K562 (cell line): ENCODE measurements around the gene ZNF775. TPM values are rescaled to one million over a fixed set of nuclear protein-coding genes. Genes with fewer than 3 reads are reported as not detected.
A peak's percentile ranks its signal among the peaks of the same experiment; 100 is the strongest.

Experiments used
- BCL6 ChIP-seq: fragments of 250-450 bp; sonication (Bioruptor Pico); IDR thresholded peaks from 2 replicates; pipeline ENCODE4 v1.4.0; 2020
- BHLHE40 ChIP-seq: IDR thresholded peaks from 2 replicates; pipeline ENCODE4 v1.6.1; 2011; ENCODE audit warnings: low read length, improper control_type of control experiment
- CBX3 ChIP-seq, 2 experiments: IDR thresholded peaks; 1 replicate in 1 of 2; 2 replicates in 1 of 2; pipeline ENCODE4 v1.6.1; 2012; ENCODE audit warnings: inconsistent platforms in 2 of 2, low read length in 2 of 2, borderline replicate concordance in 1 of 2, control low read depth in 1 of 2
- EHMT2 ChIP-seq: fragments of 450-650 bp; IDR thresholded peaks from 2 replicates; pipeline ENCODE4 v1.6.1; 2018; ENCODE audit warnings: antibody characterized with exemption
- ETV1 ChIP-seq: fragments of 450-650 bp; conservative IDR thresholded peaks from 2 replicates; pipeline ENCODE4 v1.6.1; 2016; ENCODE audit warnings: missing genetic modification characterization, control low read depth, low read depth, missing compliant biosample characterization
- FOXM1 ChIP-seq, 2 experiments: fragments of 450-650 bp in 1 of 2; sonication (generic) in 1 of 2; formaldehyde crosslinking in 1 of 2; IDR thresholded peaks; 2 replicates each; pipeline versions ENCODE4 v1.6.1 to v1.9.0; 2017 to 2022; ENCODE audit warnings: low read depth in 2 of 2, mild to moderate bottlenecking in 2 of 2, missing genetic modification reagents in 1 of 2, moderate library complexity in 1 of 2
- GABPA ChIP-seq: fragments of 200-800 bp; sonication (Bioruptor generic); conservative IDR thresholded peaks from 2 replicates; pipeline ENCODE4 v1.6.1; 2016; ENCODE audit warnings: low read depth, missing genetic modification characterization, missing compliant biosample characterization
- IRF2 ChIP-seq: sonication (generic); formaldehyde crosslinking; IDR thresholded peaks from 2 replicates; pipeline ENCODE4 v1.8.1; 2022; ENCODE audit warnings: mild to moderate bottlenecking, missing genetic modification reagents
- NRF1 ChIP-seq, 2 experiments: fragments of 450-650 bp; IDR thresholded peaks in 1 of 2; conservative IDR thresholded peaks in 1 of 2; 2 replicates each; pipeline ENCODE4 v1.6.1; 2014; ENCODE audit warnings: mild to moderate bottlenecking in 2 of 2
- RCOR1 ChIP-seq, 2 experiments: IDR thresholded peaks; 2 replicates each; pipeline ENCODE4 v1.6.1; 2012; ENCODE audit warnings: low read depth in 2 of 2, low read length in 2 of 2, borderline replicate concordance in 1 of 2, improper control_type of control experiment in 1 of 2
- STAG1 ChIP-seq: sonication (generic); formaldehyde crosslinking; IDR thresholded peaks from 2 replicates; pipeline ENCODE4 v1.5.0; 2020; ENCODE audit warnings: missing genetic modification reagents, borderline replicate concordance
- TRIM24 ChIP-seq, 2 experiments: fragments of 450-650 bp; IDR thresholded peaks; 2 replicates each; pipeline ENCODE4 v1.6.1; 2016
- YY1 ChIP-seq, 3 experiments: IDR thresholded peaks; 2 replicates each; pipeline ENCODE4 v1.6.1; 2011; ENCODE audit warnings: low read length in 2 of 3, mild to moderate bottlenecking in 2 of 3, moderate library complexity in 2 of 3, borderline replicate concordance in 1 of 3, control low read depth in 1 of 3, low read depth in 1 of 3; ENCODE audit not compliant: insufficient read depth in 3 of 3, insufficient replicate concordance in 2 of 3, control insufficient read depth in 1 of 3, insufficient read length in 1 of 3; ENCODE audit errors: extremely low read depth in 1 of 3
- ZNF384 ChIP-seq: IDR thresholded peaks from 2 replicates; pipeline ENCODE4 v1.6.1; 2012; ENCODE audit warnings: low read depth, low read length, improper control_type of control experiment
- ZNF778 ChIP-seq: fragments of 450-650 bp; formaldehyde crosslinking; IDR thresholded peaks from 2 replicates; pipeline ENCODE4 v1.4.0; 2020; ENCODE audit warnings: mild to moderate bottlenecking, moderate library complexity
- polyA plus RNA-seq, 8 experiments: library from polyadenylated mRNA; depleted of rRNA in 4 of 8; stranded (reverse) in 5 of 8; unstranded in 3 of 8; fragments of >200 nt; fragmentation: Nextera tagmentation in 2 of 8; fragmentation: Illumina TruSeq in 1 of 8; extraction: Ambion mirVana in 2 of 8; extraction: Trizol in 1 of 8; gene quantifications; 2 replicates each; pipeline versions ENCODE4 v1.2.1 to v1.2.3, GENCODE V29; 2011 to 2014; ENCODE audit warnings: inconsistent platforms in 1 of 8, missing spikeins in 1 of 8
- total RNA-seq, 7 experiments: library from RNA; depleted of rRNA in 6 of 7; stranded (reverse); fragments of >200 nt in 6 of 7; fragmentation: Illumina TruSeq in 2 of 7; extraction: Trizol in 2 of 7; gene quantifications; 2 replicates each; pipeline versions ENCODE4 v1.2.1 to v1.2.3, GENCODE V29; 2011 to 2021; ENCODE audit warnings: low replicate concordance in 1 of 7
- TF ChIP-seq, protein P1 (sequence below): fragments of 250-450 bp; sonication (Bioruptor Pico); IDR thresholded peaks from 2 replicates; pipeline ENCODE4 v1.8.0; 2022; ENCODE audit warnings: moderate library complexity, mild to moderate bottlenecking, inconsistent platforms

ZNF775 gene
- total and polyA plus RNA-seq, 9 of the 15 experiments (the other 6 are each of a cell fraction or from before 2014, with no cell fraction given): 0.04 to 18.7 (median 4.9) TPM

DNA sequence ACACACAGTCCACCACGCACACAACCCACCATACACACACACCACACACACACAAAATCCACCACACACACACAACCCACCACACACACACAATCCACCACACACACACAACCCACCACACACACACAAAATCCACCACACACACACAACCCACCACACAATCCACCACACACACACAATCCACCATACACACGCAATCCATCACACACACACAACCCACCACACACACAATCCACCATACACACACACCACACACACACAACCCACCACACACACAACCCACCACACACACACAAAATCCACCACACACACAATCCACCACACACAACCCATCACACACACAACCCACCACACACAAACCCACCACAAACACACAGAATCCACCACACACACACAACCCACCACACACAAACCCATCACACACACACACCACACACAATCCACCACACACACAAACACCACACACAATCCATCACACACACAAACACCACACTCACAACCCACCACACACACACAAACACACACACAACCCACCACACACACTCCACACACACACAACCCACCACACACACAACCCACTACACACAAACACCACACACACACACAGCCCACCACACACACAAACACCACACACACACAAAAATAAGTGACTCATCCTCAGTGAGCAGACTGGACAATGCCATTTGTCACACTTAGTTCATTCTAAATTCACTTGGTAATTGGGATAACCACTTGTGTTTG lies 19.3 kb upstream of the ZNF775 start (continued):
- TF ChIP-seq YY1 (IDR thresholded peaks at IDR 0.05; ENCODE audit: borderline replicate concordance in 1 of 3, control insufficient read depth in 1 of 3, extremely low read depth in 1 of 3, insufficient read depth in 3 of 3, insufficient read length in 1 of 3, insufficient replicate concordance in 2 of 3, low read depth in 1 of 3, low read length in 2 of 3) (no peak), BCL6 (no peak), ETV1 (no peak), IRF2 (0 out of 2 replicates have a peak, but pooled peaks have one; percentile 6), ZNF778 (no peak), GABPA (tag) (no peak), ZNF384 (no peak), EHMT2 (peak; percentile 67), RCOR1 (IDR thresholded peaks at IDR 0.05; ENCODE audit: borderline replicate concordance in 1 of 2, low read depth in 2 of 2, low read length in 2 of 2) (no peak), BHLHE40 (0 out of 2 replicates have a peak, but pooled peaks have one; percentile 12), CBX3 (IDR thresholded peaks at IDR 0.05; ENCODE audit: borderline replicate concordance in 1 of 2, low read length in 2 of 2) (peak in 1 of 2 experiments; percentile 20; a peak in 1 of 3 replicates), NRF1 (conservative IDR thresholded peaks at IDR 0.05 in 1 of 2, IDR thresholded peaks at IDR 0.05 in 1 of 2) (no peak), TRIM24 (IDR thresholded peaks at IDR 0.05) (peak; percentile 80 to 83; a peak in 3 of 4 replicates), FOXM1 (IDR thresholded peaks at IDR 0.05; ENCODE audit: low read depth) (no peak), FOXM1 (CRISPR knock-in tag; IDR thresholded peaks at IDR 0.05; ENCODE audit: low read depth) (no peak), STAG1 (CRISPR knock-in tag) (no peak; the same call in 1 of the 2 replicates)
- TF ChIP-seq, protein P1, sequence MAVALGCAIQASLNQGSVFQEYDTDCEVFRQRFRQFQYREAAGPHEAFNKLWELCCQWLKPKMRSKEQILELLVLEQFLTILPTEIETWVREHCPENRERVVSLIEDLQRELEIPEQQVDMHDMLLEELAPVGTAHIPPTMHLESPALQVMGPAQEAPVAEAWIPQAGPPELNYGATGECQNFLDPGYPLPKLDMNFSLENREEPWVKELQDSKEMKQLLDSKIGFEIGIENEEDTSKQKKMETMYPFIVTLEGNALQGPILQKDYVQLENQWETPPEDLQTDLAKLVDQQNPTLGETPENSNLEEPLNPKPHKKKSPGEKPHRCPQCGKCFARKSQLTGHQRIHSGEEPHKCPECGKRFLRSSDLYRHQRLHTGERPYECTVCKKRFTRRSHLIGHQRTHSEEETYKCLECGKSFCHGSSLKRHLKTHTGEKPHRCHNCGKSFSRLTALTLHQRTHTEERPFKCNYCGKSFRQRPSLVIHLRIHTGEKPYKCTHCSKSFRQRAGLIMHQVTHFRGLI (CRISPR knock-in tag): no peak
